Ureter (tissue), 1 donor: ENCODE results near the gene OR10J4. TPM values are rescaled to one million over a fixed set of nuclear protein-coding genes. Genes with fewer than 3 reads are reported as not detected.
"Not testable (repeated sequence)": the region's sequence is repeated elsewhere in the genome, so short reads cannot be mapped to it uniquely, and the experiment has no call there.

Experiments
- DNase-seq: peaks from one replicate; pipeline ENCODE4 v3.0.0-alpha.2; 2020; ENCODE audit warnings: low spot score
- total RNA-seq: library from RNA; stranded (reverse); gene quantifications from one replicate; pipeline ENCODE4 v1.2.4, GENCODE V29; 2023
- donor health status: DM: yes; HTN: yes; CAD: no.

The OR10J4 gene
- not detected for total RNA-seq

DNA sequence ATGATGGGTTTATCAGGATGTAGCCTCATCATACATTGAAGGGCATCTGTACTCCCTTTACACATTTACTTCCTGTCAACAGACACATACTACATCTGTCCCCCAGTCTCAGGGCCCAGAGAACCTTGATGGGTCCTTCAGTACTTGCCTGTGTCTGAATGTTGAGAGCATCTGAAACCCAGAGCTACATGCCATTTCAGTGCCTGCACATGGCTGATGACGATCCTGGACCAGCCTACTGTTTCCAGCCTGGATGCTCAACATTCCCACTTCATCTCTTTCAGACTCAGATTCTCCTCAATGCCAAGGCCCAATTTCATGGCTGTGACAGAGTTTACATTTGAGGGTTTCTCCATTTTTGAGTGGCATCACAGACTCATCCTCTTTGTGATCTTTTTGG is at the start of gene OR10J4:
TSS of gene OR10J4 (plus strand) at position 301 of the 400 bp plus-strand sequence.
- DNase-seq, result no peak

GRCh38 chr1:159406821-159407220 is 25.2 kb upstream of the OR10J4 start:
- DNase-seq, result no peak

GRCh38 chr1:159408862-159409400 is 23.1 kb upstream of the OR10J4 start:
- DNase-seq, result no peak

DNA sequence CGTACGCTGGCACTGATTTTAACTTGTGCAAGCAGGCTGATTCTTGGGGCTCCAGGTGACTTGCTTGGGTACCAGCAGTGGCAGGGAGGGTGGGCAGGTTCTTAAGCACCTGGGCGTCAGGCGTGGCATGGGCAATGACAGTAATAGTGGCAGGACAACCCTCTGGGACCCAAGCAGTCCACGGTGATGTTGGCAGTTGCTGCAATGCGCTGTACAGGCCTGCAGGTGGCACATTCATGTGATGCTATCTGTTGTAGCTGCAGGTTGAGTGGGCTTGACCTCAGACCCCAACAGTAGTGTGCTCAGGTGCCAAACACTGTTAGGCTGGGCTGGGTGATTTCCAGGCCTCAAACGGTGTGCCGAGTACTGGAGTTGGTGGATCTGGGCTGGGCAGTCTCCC is 10.2 kb upstream of the OR10J4 start:
- no peak for DNase-seq

DNA sequence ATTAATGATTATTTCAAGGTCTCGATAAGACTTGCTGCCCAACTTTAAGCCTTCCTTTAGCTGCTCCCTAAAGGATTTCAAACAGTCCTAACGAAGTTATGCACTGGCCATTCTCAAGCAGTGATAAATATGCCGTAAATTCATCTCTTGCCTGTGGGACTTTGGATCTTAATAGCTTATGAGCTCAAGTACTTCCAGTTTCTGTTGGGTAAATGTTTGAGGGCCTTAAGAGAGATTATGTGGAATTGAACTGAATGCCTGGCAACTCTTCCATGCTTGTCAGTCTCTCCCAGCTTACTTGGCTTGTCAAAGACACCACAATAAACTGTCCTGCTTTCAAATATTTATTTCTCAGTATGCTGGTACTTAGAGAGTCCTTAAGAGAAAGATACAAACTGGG is 3.5 kb upstream of the OR10J4 start:
- no peak for DNase-seq

DNA sequence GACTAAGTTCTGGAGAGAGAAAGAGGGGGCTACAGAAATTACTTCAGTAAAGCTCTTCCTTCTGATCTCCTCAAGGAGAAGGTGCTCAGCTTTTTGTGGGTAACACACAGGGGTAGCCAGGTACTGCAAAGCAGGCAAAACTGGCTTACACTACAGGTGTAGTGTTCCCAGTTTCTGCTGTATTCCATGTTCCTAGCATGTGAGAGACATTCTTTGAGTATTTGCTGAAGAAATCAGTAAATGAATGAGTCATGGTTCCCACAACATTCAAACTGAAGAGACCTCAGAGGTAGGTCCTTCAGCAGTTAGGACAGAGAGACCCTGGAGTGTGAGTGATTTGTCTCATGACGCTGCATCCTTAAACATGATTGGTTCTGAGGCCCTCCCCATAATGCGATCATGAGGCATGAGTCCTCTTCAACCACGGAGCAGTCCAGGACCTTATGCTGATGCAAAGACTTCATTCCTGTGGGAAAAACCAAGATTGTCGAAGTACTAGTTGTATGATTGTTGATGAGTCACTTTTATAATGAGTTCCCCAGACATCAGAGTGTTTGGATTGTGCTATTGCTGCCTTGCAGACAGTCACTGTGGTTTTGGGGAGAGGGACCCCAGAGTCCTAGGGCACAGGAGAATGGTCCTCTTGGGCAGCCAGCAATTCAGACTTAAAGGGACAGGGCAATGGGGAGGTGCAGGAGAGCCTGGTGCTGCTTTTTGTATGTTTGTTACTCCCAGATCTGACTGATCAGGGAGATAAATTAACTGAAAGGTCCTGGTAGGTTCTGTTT is 2.7 kb upstream of the OR10J4 start:
- DNase-seq, result no peak

DNA sequence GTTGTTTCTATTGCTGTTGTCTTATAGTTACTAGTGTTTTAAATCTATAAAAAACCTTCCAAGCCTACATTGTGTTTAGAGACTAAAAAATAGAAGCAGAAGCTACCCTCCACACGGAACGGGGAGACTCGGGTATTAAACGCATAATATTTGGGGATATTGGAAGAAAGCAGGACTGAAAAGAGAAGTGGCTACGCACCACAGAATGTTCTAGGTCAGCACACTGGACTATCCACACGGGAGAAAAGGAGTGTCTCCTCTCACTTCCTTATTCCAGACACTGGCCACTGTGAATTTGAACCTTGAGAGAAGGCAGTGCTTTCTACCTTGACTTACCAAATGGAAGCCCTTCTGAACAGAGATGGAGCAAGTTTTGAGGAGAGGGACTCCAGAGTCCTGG is 1.0 kb upstream of the OR10J4 start:
- no peak for DNase-seq

- DNase-seq, result no peak
Observed at GRCh38 chr1:159436469-159436868, 4.5 kb downstream of the OR10J4 start.

DNA sequence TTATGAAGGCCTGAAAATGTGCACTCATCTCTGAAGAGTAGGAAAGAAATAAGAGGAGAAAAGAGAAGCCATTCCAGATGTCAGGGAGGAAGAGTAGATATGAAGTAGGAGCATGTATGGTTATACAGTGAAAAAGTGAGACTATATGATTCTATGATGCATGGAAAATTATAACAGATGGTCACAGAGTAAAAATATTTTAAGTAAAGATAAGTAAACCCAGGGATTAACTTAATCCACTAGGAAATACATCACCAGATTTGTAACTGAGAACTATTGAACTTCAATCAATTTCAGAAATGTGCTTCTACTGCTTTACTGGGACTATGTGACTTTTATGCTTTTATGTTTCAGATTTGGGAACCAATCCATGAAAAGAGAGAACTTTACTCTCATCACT is 7.4 kb downstream of the OR10J4 start, which contains the start of gene OR10J1:
TSS of gene OR10J1 (plus strand) at position 301 of the 400 bp plus-strand sequence. CDS start at position 371, 70 bp downstream.
- DNase-seq, result no peak

DNA sequence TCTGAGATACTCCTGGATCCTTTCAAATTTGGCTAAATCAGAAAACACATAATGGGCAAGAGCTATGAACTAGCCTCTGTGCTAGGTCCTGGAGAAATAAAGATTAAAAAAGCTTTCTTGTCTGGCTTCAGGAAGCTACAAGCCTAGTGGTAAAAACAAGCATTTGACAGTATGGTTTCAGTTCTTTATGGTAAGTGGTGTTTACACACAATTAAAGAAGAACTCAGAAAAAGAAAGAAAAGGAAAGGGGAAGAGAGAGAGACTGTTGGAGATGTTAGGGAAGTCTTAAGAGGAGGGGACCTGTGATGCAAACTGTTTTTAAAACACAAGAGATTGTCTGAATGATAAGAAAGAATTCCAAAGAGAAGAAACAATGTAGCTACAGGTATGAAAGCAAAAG is 9.4 kb downstream of the OR10J4 start:
- DNase-seq, result no peak

GRCh38 chr1:159442428-159442827 is 10.4 kb downstream of the OR10J4 start:
- no peak for DNase-seq

- no peak for DNase-seq
Observed at GRCh38 chr1:159443066-159443750, 11.2 kb downstream of the OR10J4 start.

DNA sequence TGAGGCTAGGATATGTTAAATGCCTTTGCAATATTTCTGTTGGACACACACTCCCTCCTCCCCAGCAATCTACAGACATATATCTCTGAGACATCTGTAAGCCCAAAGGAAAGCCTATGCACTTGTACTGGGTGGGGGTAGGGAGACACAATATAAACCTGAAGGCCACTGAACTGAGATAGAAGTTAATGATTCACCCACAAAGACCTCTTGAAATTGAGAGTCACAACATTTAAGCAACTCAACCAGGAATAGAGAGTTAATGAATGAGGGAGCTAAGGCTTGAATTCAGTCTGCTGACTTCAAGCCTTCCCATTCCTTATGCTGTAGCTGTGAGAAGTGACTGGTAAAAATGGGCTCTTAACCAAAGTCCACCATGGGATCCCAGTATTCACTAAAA is 12.5 kb downstream of the OR10J4 start:
- no peak for DNase-seq

DNA sequence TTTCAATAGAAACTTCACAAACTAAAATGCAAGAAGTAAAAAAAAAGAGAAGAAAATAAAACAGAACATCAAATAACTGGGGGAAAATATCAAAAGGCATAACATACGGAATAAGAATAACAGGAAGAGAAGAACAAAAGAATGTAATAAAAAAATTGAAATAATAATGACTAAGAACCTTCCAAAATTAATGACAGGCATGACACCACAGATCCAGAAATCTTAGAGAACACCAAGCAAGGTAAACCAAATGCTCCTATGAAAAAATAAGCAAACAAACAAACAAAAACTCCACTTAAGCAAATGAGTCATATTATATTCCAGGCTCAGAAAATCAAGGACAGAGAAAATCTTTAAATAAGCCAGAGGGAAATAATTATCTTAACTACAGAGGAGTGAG is 16.2 kb downstream of the OR10J4 start:
- no peak for DNase-seq

- not testable (repeated sequence) for DNase-seq
Observed at GRCh38 chr1:159449605-159450004, 17.6 kb downstream of the OR10J4 start.

DNA sequence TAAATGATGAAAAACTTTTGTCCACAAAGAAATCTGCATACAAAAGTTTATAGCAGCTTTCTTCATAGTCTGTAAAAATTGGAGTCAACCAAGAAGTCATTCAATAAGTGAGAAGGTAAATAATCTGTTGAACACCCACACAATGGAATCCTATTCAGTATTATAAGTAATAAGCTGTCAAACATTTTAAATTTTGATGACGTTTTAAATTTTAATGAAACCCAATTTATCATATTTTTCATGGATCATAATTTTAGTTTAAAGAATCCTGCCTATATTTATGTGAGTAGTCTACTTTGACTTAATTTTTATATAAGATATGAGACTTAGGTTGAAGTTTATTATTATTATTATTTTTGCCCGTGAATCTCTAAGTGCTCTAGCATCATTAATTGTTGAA is 27.5 kb downstream of the OR10J4 start:
- DNase-seq, result no peak

GRCh38 chr1:159465191-159465603 is 33.2 kb downstream of the OR10J4 start:
- DNase-seq, result no peak

DNA sequence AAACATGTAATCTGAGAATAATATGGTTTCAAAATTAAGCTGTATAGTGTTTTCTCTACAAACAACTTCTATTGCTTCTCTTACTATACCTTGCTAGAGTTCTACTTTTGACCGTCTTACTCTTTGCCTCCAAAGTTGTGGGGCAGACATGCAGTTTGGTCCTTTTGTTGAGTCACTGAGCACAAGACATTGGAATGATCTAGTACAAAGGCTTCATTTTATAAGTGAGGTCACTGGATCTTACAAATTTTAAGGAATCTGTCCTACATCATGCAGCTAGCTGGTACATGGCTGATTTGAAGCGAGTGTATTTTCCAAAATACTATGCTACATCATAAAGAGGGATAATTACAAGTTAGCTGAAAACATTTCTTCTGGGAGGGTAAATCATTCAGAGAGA is 36.3 kb downstream of the OR10J4 start:
- no peak for DNase-seq

GRCh38 chr1:159469921-159470533 is 38.0 kb downstream of the OR10J4 start:
- DNase-seq, result no peak

- DNase-seq, result no peak
Observed at GRCh38 chr1:159473335-159473734, 41.3 kb downstream of the OR10J4 start.

- no peak for DNase-seq
Observed at GRCh38 chr1:159474926-159475325, 42.9 kb downstream of the OR10J4 start.
